Endothelial cell of umbilical vein (primary cell): ENCODE data around the gene PRKAB2.
"Not testable (repeated sequence)": the region's sequence is repeated elsewhere in the genome, so short reads cannot be mapped to it uniquely, and the experiment has no call there.

ENCODE experiments used
- EZH2 ChIP-seq: IDR thresholded peaks from 2 replicates; pipeline ENCODE4 v1.6.1; 2012; ENCODE audit warnings: borderline replicate concordance, low read depth, mild to moderate bottlenecking, moderate library complexity, low read length, inconsistent platforms; ENCODE audit not compliant: severe bottlenecking
- MYC ChIP-seq: IDR thresholded peaks from one replicate; pipeline ENCODE4 v1.6.1; 2011; ENCODE audit warnings: mild to moderate bottlenecking, low read depth, low read length
- POLR2A ChIP-seq: IDR thresholded peaks from 2 replicates; pipeline ENCODE4 v1.6.1; 2012; ENCODE audit warnings: low read depth, mild to moderate bottlenecking, control low read depth, low read length
- TF ChIP-seq, protein P1 (sequence below), 2 donors: IDR thresholded peaks; 1 replicate in 1 of 2; 2 replicates in 1 of 2; pipeline ENCODE4 v1.5.1; 2011; ENCODE audit warnings: low read length in 2 of 2, mild to moderate bottlenecking in 2 of 2, moderate library complexity in 2 of 2, control low read depth in 1 of 2, inconsistent platforms in 1 of 2, low read depth in 1 of 2; ENCODE audit not compliant: insufficient read depth in 1 of 2; ENCODE audit errors: extremely low read depth in 1 of 2

DNA sequence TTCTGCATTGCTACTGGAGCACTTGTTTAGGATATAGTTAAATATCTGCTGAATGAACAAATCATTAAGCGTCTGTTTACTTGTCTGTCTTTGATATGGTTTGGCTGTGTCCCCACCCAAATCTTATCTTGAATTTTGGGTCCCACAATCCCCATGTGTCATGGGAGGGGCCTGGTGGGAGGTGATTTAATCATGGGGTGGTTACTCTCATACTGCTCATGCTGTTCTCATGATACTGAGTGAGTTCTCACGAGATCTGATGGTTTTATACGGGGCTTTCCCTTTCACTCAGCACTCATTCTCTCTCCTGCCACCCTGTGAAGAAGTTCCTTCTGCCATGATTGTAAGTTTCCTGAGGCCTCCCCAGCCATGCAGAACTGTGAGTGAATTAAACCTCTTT, 25.1 kb upstream of the PRKAB2 start:
- TF ChIP-seq, protein P1, sequence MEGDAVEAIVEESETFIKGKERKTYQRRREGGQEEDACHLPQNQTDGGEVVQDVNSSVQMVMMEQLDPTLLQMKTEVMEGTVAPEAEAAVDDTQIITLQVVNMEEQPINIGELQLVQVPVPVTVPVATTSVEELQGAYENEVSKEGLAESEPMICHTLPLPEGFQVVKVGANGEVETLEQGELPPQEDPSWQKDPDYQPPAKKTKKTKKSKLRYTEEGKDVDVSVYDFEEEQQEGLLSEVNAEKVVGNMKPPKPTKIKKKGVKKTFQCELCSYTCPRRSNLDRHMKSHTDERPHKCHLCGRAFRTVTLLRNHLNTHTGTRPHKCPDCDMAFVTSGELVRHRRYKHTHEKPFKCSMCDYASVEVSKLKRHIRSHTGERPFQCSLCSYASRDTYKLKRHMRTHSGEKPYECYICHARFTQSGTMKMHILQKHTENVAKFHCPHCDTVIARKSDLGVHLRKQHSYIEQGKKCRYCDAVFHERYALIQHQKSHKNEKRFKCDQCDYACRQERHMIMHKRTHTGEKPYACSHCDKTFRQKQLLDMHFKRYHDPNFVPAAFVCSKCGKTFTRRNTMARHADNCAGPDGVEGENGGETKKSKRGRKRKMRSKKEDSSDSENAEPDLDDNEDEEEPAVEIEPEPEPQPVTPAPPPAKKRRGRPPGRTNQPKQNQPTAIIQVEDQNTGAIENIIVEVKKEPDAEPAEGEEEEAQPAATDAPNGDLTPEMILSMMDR (IDR thresholded peaks at IDR 0.05; ENCODE audit: extremely low read depth in 1 of 2, insufficient read depth in 1 of 2, low read depth in 1 of 2, low read length in 2 of 2) = not testable (repeated sequence)
- not testable (repeated sequence) for TF ChIP-seq POLR2A, MYC, EZH2
